Fibroblast of lung (primary cell): ENCODE data around the gene ATRNL1.
"Not testable (repeated sequence)": the region's sequence is repeated elsewhere in the genome, so short reads cannot be mapped to it uniquely, and the experiment has no call there.

ENCODE experiments used
- CTCF ChIP-seq, 2 donors: IDR thresholded peaks in 1 of 2; conservative IDR thresholded peaks in 1 of 2; 1 replicate in 1 of 2; 2 replicates in 1 of 2; pipeline ENCODE4 v1.5.1; 2011 to 2012; ENCODE audit warnings: low read length in 2 of 2, control low read depth in 1 of 2, inconsistent platforms in 1 of 2, low read depth in 1 of 2, mild to moderate bottlenecking in 1 of 2
- EZH2 ChIP-seq: IDR thresholded peaks from 2 replicates; pipeline ENCODE4 v1.5.1; 2012; ENCODE audit warnings: low read length, control low read depth, mild to moderate bottlenecking; ENCODE audit errors: missing control alignments

GRCh38 chr10:115253765-115254164, 160.6 kb downstream of the ATRNL1 start:
- TF ChIP-seq CTCF (conservative IDR thresholded peaks at IDR 0.05 in 1 of 2, IDR thresholded peaks at IDR 0.05 in 1 of 2; ENCODE audit: low read depth in 1 of 2, low read length in 2 of 2); EZH2: not testable (repeated sequence)
